Measurements from ENCODE around the gene PTPRT.

The PTPRT gene

DNA sequence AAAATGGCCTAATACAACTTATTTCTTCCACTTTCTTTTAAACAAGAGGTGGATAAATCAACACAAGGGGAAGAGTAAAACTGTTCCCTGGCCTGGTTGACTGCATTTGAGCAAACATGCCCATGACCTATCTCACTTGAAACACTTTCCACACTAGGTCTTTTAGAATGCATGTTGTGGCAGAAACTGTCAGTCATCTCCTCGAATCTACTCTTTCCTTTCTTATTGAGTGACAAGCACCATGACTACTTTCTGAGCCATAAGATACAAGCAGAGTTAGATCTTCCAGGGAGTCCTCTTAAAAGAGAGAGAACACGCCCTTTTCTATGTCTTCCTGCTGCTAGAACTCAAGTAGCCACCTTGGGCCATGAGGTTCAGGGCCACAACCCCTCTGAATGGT is 66.5 kb downstream of the PTPRT start:
- in situ Hi-C loops (cut with HindIII; ENCODE audit: low sequenced_read_pairs), result no loop called here

DNA sequence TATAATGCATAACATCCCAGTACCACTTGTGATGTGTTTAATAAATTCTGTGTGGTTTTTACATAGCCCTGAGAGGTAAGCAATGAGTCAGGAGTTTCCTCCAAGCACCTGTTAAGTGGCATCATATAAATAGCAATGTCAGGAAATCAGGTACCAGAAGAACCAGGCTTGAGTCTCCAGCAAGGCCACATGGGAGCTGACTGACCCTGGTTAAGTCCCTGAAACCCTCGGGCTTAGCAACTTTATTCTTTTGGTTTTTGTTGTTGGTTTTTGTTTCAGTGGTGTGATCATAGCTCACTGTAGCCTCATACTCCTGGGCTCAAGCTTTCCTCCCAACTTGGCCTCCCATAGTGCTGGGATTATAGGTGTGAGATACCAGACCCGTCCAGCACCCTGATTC is 70.0 kb downstream of the PTPRT start:
- in situ Hi-C loops (cut with HindIII; ENCODE audit: low sequenced_read_pairs), result no loop called here

DNA sequence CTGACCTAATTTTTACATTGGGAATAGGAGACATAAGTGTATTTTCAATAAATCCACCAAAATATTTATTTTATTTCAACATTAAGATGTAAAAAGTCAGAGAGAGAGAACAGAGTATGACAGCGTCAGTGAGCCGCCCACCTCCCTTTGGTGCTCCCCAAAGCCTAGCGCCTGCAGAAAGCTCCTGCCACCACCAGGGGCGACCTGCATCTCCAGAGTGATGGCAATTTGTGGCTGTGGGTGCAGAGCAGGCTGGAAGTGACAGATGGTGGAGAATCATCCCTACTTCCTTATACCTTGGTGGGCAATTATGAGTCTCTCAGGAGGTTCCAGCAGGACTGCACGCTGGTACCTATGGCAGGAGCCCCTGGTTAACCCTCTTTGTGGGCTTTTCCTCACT is 87.3 kb downstream of the PTPRT start:
- in situ Hi-C loops (cut with HindIII; ENCODE audit: low sequenced_read_pairs), result no loop called here

DNA sequence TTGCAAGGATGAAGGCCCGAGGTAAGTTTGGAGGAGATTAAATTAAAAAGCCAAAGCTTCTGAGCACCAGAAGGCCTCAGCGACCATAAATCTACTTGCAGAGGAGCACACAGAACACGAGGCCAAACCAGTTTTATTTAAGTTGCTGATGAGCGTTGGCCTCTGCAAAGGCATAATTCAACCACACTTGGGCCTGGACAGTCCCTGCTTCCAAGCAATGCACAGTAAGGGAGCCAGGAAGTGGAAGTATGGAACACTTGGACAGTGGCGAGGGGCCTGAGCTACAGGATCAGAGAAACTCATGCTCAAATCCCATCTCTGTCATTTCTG is 92.8 kb downstream of the PTPRT start:
- in situ Hi-C loops (cut with HindIII; ENCODE audit: low sequenced_read_pairs), result no loop called here

DNA sequence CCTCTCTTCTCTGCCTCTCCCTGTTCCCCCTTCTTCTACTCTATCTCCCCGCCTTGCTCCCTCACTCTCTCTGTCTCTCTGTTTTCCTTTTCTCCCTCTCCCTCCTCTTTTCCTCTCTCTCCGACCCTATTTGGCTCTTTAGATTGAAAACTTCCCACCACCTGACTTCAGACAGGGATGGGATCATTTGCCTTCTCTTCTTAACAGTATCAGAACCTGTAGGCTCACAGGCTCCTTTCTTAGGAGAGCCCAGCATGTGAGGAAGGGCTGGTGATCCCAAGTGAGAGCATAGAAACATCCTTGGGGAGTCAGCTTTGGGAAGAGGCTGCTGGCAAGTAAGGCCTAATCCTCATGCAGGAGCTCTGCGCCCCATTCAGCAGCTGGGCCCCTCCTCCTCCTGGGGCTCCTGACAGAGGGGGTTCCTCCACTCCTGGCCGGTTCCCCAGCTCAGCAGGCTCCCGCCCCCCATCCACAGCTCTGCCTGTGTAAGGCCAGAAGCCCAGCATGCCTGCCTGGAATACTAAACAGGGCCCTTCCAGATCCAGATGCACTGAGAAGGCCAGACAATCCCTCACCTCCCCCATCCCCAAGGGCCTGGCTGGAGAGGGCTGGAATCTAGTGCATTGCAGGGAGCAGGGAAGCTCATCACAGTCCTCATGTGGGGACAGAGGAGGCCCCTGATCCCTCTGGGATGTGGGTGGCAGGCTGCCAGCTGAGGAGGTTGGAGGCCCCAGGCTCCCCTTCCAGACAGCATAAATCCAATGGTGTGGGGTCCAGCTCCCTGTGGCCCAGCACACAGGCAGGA is 93.4 kb downstream of the PTPRT start:
- in situ Hi-C loops (cut with HindIII; ENCODE audit: low sequenced_read_pairs), result no loop called here

DNA sequence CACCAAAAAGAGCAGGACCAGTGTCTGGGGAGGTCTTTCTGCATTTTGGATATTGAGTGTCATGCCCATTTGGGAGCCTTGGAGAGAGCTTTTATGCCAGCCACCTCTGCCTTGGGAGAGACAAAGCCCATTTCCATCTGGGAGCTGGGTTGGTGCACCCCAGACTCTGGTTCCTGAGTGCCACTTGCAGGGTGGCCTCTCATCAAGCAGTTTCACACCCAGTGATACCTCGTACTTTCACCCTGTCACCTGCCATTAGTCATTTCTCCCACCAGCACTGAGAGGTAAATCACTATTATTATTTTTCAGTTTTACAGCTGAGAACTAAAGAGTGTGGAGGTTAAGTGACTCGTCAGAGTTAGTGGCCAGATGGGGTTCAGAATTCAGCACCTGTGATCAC is 94.7 kb downstream of the PTPRT start:
- in situ Hi-C loops (cut with HindIII; ENCODE audit: low sequenced_read_pairs), result no loop called here

- in situ Hi-C loops (cut with HindIII; ENCODE audit: low sequenced_read_pairs), result no loop called here
These were observed 97.2 kb downstream of the PTPRT start for GRCh38 chr20:43092386-43093088.

GRCh38 chr20:43068482-43068881 is 121.2 kb downstream of the PTPRT start:
- in situ Hi-C loops (cut with HindIII; ENCODE audit: low sequenced_read_pairs), result no loop called here

DNA sequence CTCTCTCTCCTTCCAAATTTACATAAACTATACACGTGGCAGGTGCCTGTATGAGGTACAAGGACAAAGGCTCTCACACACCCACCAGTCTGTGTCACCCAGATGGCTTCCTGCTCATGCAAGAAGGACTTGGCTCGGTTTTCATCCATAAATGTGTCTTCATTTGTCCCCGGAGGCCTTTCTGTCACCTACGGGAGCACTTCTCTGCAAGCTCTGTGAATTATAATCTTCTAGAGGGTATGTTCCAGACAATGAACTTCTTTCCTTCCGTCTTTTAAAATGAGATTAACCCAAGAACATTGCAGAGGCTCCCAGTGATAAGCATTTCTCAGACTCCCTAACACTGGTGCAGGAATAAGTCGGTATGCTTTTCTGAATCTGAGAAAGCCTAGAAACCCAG is 123.6 kb downstream of the PTPRT start:
- in situ Hi-C loops (cut with HindIII; ENCODE audit: low sequenced_read_pairs), result no loop called here

DNA sequence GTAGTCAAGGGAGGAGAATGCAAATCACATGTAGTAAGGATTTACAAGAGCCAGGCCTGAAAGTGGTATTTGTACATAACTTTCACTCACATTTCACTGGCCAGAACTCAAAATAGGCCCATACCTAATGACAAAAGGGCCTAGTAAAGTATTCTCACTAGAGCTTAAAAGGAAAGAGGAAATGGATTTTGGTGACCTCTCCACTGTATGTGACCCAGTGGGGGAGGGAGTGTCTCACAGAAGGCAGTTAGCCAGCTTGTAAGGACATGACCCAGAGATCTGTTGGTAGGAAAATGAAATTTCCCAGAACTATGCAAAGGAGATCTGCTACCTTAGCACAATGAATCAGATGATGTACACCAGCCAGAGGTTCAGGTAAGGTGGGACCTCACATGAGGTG is 124.4 kb downstream of the PTPRT start:
- in situ Hi-C loops (cut with HindIII; ENCODE audit: low sequenced_read_pairs), result no loop called here

DNA sequence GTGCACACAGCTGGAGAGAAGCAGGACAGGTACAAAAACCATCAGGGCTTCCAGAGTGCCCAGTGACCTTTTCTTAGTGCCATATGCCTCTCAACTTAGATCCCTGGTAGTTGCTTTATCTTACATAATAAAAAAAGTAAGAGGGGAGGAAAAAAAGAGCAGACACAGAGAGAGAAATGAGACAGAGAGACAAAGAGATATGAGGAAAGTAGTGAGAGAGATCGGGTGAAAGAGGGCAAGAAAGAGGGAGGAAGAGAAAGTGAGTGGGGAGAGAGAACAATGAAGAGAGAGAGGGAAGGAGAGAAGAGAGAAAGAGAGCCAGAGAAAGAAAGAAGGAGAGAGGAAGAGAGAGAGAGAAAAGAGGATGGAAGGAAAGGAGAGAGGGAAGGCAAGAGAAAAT is 131.6 kb downstream of the PTPRT start:
- in situ Hi-C loops (cut with HindIII; ENCODE audit: low sequenced_read_pairs), result no loop called here

DNA sequence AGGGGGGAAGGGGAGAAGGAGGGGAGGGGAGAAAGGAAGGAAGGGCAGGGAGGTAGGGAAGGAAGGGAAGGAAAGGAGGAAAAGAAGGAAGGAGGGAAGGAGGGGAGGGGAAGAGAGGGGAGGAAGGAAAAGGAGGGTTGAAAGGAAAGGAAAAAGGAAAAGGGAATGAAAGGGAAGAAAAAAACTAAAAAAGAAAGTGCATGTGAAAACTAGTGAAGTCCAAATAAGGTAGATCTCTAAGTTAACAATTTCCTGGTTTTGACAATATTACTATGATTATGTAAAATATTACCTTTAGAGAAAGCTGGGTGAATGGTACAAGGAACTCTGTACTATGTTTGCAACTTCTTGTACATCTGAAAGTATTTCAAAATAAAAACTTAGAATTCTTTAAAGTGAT is 132.4 kb downstream of the PTPRT start:
- in situ Hi-C loops (cut with HindIII; ENCODE audit: low sequenced_read_pairs), result no loop called here

GRCh38 chr20:43055181-43055884 is 134.4 kb downstream of the PTPRT start:
- in situ Hi-C loops (cut with HindIII; ENCODE audit: low sequenced_read_pairs), result no loop called here

- in situ Hi-C loops (cut with HindIII; ENCODE audit: low sequenced_read_pairs), result no loop called here
These were observed 137.2 kb downstream of the PTPRT start for GRCh38 chr20:43052532-43052931.

DNA sequence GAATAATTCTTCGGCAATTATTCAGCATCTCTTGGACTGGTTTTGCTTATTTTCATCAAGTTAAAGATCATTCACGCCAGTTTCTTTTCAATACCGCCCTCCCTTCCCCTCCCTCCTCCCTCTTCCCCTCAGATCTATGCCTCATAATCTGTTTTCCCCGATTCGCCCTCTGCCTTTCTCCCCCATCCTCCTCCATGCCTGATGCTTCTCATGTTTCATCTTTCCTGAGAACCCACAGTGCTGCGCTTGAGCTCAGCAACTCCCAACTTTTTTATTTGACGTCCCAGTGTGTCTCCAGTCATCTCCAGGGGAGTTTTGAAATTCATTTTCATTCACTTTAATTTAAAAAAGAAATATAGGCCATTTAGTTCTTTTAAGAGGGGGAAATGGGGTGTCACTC is 142.7 kb downstream of the PTPRT start:
- in situ Hi-C loops (cut with HindIII; ENCODE audit: low sequenced_read_pairs), result no loop called here

DNA sequence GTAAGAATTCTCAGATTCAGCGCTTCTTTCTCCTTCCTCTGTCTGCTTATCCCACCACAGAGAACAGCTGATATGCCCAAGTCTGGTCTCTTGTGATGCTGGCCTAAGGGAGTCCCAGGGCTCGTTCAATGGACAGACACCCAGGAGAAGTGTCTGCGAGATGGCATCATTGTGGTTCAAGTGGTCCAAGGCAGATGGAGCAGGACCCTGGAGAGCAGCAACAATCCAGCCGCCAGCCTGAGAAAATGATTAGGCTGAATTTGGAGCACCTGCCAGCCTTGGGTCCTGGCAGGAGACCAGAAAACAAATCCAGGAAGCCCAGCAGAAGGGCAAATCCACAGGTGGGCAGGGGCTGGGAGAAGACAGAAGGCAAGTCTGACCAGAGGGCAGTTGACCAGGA is 145.8 kb downstream of the PTPRT start:
- in situ Hi-C loops (cut with HindIII; ENCODE audit: low sequenced_read_pairs), result no loop called here

GRCh38 chr20:43040427-43040826 is 149.3 kb downstream of the PTPRT start:
- in situ Hi-C loops (cut with HindIII; ENCODE audit: low sequenced_read_pairs), result no loop called here

DNA sequence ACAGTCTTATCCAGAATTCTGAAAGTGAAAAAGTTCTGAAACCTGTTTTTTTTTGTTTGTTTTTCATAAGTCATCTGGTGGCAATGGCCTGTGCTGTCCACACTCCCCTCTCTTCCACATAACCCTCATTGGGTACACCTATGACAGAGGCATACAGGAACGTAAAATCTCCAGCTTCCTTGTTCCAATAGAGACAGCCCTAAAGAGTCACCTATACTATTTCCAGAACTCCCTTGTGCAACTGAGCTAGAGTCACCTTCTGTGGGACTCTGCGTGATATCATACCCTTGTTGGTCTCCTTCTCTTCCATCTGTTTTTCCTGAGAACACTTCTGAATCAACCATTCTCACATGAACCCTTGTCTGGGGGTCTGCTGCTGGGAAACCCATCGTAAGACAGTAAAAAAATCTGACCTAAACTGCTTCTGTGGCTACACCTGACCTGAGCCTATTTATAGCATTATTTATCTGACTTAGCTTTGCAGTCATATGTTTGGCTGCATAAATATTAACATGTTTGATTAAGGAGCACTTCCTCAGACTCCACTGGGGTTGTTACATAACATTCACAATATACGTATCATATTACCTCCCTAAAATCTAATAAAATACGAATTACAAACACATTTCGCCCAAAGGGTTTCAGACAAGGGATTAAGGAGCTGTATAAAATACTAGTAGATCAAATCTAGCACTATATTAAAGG is 151.9 kb downstream of the PTPRT start:
- in situ Hi-C loops (cut with HindIII; ENCODE audit: low sequenced_read_pairs), result no loop called here

- in situ Hi-C loops (cut with HindIII; ENCODE audit: low sequenced_read_pairs), result no loop called here
These were observed 154.6 kb downstream of the PTPRT start for GRCh38 chr20:43034981-43035724.

DNA sequence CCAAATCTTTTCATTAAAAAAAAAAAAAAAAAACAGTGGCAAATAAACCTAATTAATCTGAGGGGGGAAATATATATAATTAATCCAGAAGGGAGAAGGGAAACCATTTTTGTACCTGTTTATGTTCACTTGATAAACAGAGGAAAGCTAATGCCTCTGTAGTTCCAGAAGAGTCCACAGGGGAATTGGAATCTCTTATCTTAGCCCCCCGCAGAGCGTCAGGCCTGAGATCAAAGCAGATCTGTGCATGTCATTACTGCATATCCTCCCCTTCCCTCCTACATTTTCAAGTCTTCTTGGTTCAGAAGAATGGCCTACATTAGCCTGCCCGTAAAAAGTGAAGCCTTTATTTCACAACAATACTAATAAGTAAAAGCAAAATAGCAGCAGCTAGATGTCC is 157.2 kb downstream of the PTPRT start:
- in situ Hi-C loops (cut with HindIII; ENCODE audit: low sequenced_read_pairs), result no loop called here

DNA sequence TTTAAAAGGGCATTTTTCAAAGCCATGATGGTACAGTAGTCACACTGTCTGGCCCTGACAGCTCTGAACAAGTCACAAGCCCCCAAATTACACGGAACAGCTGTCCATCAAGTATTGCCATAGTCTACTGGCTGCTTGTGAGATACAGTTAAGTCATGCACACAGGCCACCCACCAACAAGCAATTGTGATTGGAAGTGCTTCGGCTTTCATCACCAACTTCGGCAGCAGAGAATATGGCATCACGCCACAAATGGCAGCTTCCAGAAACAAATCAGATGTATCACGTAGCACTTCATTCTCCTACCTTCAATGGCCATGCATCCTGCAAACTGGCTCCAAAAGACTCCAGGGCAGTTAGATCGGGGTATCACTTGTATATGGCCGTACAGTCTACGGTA is 160.5 kb downstream of the PTPRT start:
- in situ Hi-C loops (cut with HindIII; ENCODE audit: low sequenced_read_pairs), result no loop called here

Measured in DLD1 (cell line).